K562 (cell line): ENCODE results near the gene SLC16A5. TPM values are rescaled to one million over a fixed set of nuclear protein-coding genes. Genes with fewer than 3 reads are reported as not detected.

Source experiments
- ATAC-seq: fragments of 200-7000 bp; cut with Tn5 transposase; 3 replicates; pipeline ENCODE4 v1.9.1; 2020; ENCODE audit warnings: moderate library complexity
- BruUV-seq: library from RNA; stranded (reverse); fragments of 400-500 nt; replicated peaks from 2 replicates; lab custom pipeline; 2021; lab: Mats Ljungman, UMichigan
- CTCF ChIA-PET: fragments of 300-600 bp; formaldehyde crosslinking; extraction: SDS; loops from one replicate; lab custom pipeline; 2021; ENCODE audit warnings: low intra/inter-chr PET ratio; lab: Yijun Ruan, JAX
- POLR2A ChIA-PET: fragments of 300-600, 350-650 bp; sonication (Branson Sonifier 250); formaldehyde crosslinking; extraction: SDS; loops from one replicate; lab custom pipeline; 2021; ENCODE audit warnings: antibody characterized with exemption, inconsistent platforms; lab: Yijun Ruan, JAX
- DNase-seq, 4 experiments: peaks; one replicate each; pipeline versions ENCODE4 v3.0.0 to v3.0.0-alpha.2; 2011 to 2018; ENCODE audit warnings: low spot score in 3 of 4, mixed read lengths in 3 of 4; ENCODE audit errors: extremely low read depth in 1 of 4
- FAIRE-seq: peaks from 2 replicates; lab custom pipeline; 2011; peaks lifted over from hg19 to GRCh38; lab: Jason Lieb, UNC
- H2AFZ ChIP-seq: 2 replicates; pipeline ENCODE4 v1.6.0; 2011; ENCODE audit warnings: low read depth, low read length, control low read depth, inconsistent platforms
- H3K27ac ChIP-seq: fragments of 200-600 bp; 3 replicates; pipeline ENCODE4 v1.8.0; 2011; ENCODE audit warnings: low read depth, mild to moderate bottlenecking, control low read depth, inconsistent platforms, low read length, moderate library complexity, mixed read lengths; ENCODE audit errors: extremely low read depth
- H3K27me3 ChIP-seq, 2 experiments: fragments of 300-600 bp in 1 of 2; 2 replicates in 1 of 2; 3 replicates in 1 of 2; pipeline versions ENCODE4 v1.6.0 to v1.8.0; 2011; ENCODE audit warnings: inconsistent platforms in 2 of 2, low read length in 2 of 2, mild to moderate bottlenecking in 1 of 2, mixed read lengths in 1 of 2, moderate library complexity in 1 of 2; ENCODE audit not compliant: control insufficient read depth in 2 of 2, insufficient read depth in 2 of 2
- H3K36me3 ChIP-seq: fragments of 300-600 bp; 3 replicates; pipeline ENCODE4 v1.8.0; 2011; ENCODE audit warnings: mild to moderate bottlenecking, low read length, inconsistent platforms; ENCODE audit not compliant: control insufficient read depth, insufficient read depth
- H3K4me1 ChIP-seq, 2 experiments: fragments of 200-600 bp in 1 of 2; replicated peaks in 1 of 2; 2 replicates in 1 of 2; 3 replicates in 1 of 2; pipeline versions ENCODE4 v1.5.1 to v1.8.0; 2011; ENCODE audit warnings: inconsistent platforms in 2 of 2, low read length in 2 of 2, mild to moderate bottlenecking in 1 of 2, mixed read lengths in 1 of 2, moderate library complexity in 1 of 2; ENCODE audit not compliant: control insufficient read depth in 2 of 2, insufficient read depth in 2 of 2
- H3K4me2 ChIP-seq: 2 replicates; pipeline ENCODE4 v1.6.1; 2011; ENCODE audit warnings: low read length, control low read depth, inconsistent platforms, mixed read lengths; ENCODE audit not compliant: insufficient read depth
- H3K4me3 ChIP-seq: fragments of 200-600 bp; sonication (generic), shearing (Covaris generic); 2 replicates; pipeline ENCODE4 v1.5.1; 2016; ENCODE audit warnings: control low read depth, inconsistent platforms
- H3K79me2 ChIP-seq: fragments of 200-600 bp; 3 replicates; pipeline ENCODE4 v1.8.0; 2011; ENCODE audit warnings: low read length, inconsistent platforms; ENCODE audit not compliant: control insufficient read depth, insufficient read depth
- H3K9ac ChIP-seq, 2 experiments: 2 replicates each; pipeline versions ENCODE4 v1.6.0 to v1.6.1; 2011; ENCODE audit warnings: low read depth in 2 of 2, low read length in 2 of 2, control low read depth in 1 of 2, inconsistent platforms in 1 of 2, mild to moderate bottlenecking in 1 of 2, mixed read lengths in 1 of 2; ENCODE audit not compliant: insufficient read depth in 1 of 2
- H3K9me1 ChIP-seq: one replicate; pipeline ENCODE4 v1.6.0; 2011; ENCODE audit warnings: inconsistent platforms, mild to moderate bottlenecking, low read length, moderate library complexity; ENCODE audit not compliant: control insufficient read depth, insufficient read depth
- H3K9me3 ChIP-seq: replicated peaks from 2 replicates; pipeline ENCODE4 v1.5.1; 2011; ENCODE audit warnings: low read depth, low read length, inconsistent platforms; ENCODE audit not compliant: control insufficient read depth, insufficient read depth
- H4K20me1 ChIP-seq: replicated peaks from 2 replicates; pipeline ENCODE4 v1.6.1; 2011; ENCODE audit warnings: low read length, inconsistent platforms, mixed read lengths; ENCODE audit not compliant: control insufficient read depth, insufficient read depth
- BRCA1 ChIP-seq, 2 experiments: fragments of 450-650 bp in 1 of 2; sonication (generic) in 1 of 2; formaldehyde crosslinking in 1 of 2; IDR thresholded peaks; 2 replicates each; pipeline versions ENCODE4 v1.5.0 to v1.6.1; 2017 to 2020; ENCODE audit warnings: mild to moderate bottlenecking in 1 of 2, missing genetic modification reagents in 1 of 2
- MCM2 ChIP-seq: fragments of 450-650 bp; IDR thresholded peaks from 2 replicates; pipeline ENCODE4 v1.6.1; 2017; ENCODE audit warnings: low read depth, mild to moderate bottlenecking
- MGA ChIP-seq: fragments of 450-650 bp; IDR thresholded peaks from 2 replicates; pipeline ENCODE4 v1.6.1; 2016; ENCODE audit warnings: mild to moderate bottlenecking, moderate library complexity
- MYC ChIP-seq, 2 experiments: fragments of 250-450 bp in 1 of 2; sonication (Bioruptor Pico) in 1 of 2; IDR thresholded peaks; 2 replicates each; pipeline versions ENCODE4 v1.5.1 to v1.6.1; 2012 to 2021; ENCODE audit warnings: low read depth in 2 of 2, borderline replicate concordance in 1 of 2, improper control_type of control experiment in 1 of 2, low read length in 1 of 2, mild to moderate bottlenecking in 1 of 2, moderate library complexity in 1 of 2
- SAFB ChIP-seq: fragments of 200-400 bp; formaldehyde crosslinking; IDR thresholded peaks from 2 replicates; pipeline ENCODE4 v1.6.1; 2017; ENCODE audit warnings: low read depth, low read length, borderline replicate concordance
- SP2 ChIP-seq: IDR thresholded peaks from 2 replicates; pipeline ENCODE4 v1.6.1; 2011; ENCODE audit warnings: mild to moderate bottlenecking, low read depth, low read length, moderate library complexity; ENCODE audit not compliant: poor library complexity, severe bottlenecking; ENCODE audit errors: extremely low read depth
- ZBTB33 ChIP-seq: sonication (generic); formaldehyde crosslinking; IDR thresholded peaks from 2 replicates; pipeline ENCODE4 v1.8.1; 2023; ENCODE audit warnings: mild to moderate bottlenecking, missing genetic modification reagents
- WGBS: fragments of 100-300 bp; shearing (Covaris generic); methylation state at CpG from one replicate; pipeline ENCODE4 v1.1.6; 2016; ENCODE audit warnings: low coverage, mixed read lengths; ENCODE audit not compliant: insufficient coverage; ENCODE audit errors: missing lambda C conversion rate; 5-methylcytosine and 5-hydroxymethylcytosine counted together
- in situ Hi-C: fragments of 300-500 bp; cut with MboI; formaldehyde crosslinking; loops from 4 replicates; pipeline ENCODE4 v1.15.0; 2018; ENCODE audit warnings: inconsistent platforms, mixed read lengths
- intact Hi-C: fragments of 100-400 bp; cut with micrococcal nuclease; formaldehyde crosslinking; loops from 2 replicates; pipeline ENCODE4 v1.14.2; 2022
- polyA plus RNA-seq, 8 experiments: library from polyadenylated mRNA; depleted of rRNA in 4 of 8; stranded (reverse) in 5 of 8; unstranded in 3 of 8; fragments of >200 nt; fragmentation: Nextera tagmentation in 2 of 8; fragmentation: Illumina TruSeq in 1 of 8; extraction: Ambion mirVana in 2 of 8; extraction: Trizol in 1 of 8; gene quantifications; 2 replicates each; pipeline versions ENCODE4 v1.2.1 to v1.2.3, GENCODE V29; 2011 to 2014; ENCODE audit warnings: inconsistent platforms in 1 of 8, missing spikeins in 1 of 8
- total RNA-seq, 7 experiments: library from RNA; depleted of rRNA in 6 of 7; stranded (reverse); fragments of >200 nt in 6 of 7; fragmentation: Illumina TruSeq in 2 of 7; extraction: Trizol in 2 of 7; gene quantifications; 2 replicates each; pipeline versions ENCODE4 v1.2.1 to v1.2.3, GENCODE V29; 2011 to 2021; ENCODE audit warnings: low replicate concordance in 1 of 7

SLC16A5 gene
- total and polyA plus RNA-seq, 9 of the 15 experiments (the other 6 are each of a cell fraction or from before 2014, with no cell fraction given) = 0.06 to 2.6 (median 0.91) TPM

GRCh38 chr17:75153780-75154194 lies 66.0 kb downstream of the SLC16A5 start:
- Histone ChIP-seq H3K36me3 (peaks cover 22% of the 10 kb centered on the region), H2AFZ (no peak overlapping the region; the same call in 1 of the 2 replicates), H3K4me1 (peaks cover 15 to 20% of the 10 kb centered on the region in 2 experiments), H3K27ac (peak overlapping the region; percentile 94), H3K9me1 (no peaks in the 10 kb centered on the region), H3K79me2 (peaks cover 60% of the 10 kb centered on the region), H3K4me2 (peak overlapping the region; percentile 95), H3K9ac (peak overlapping the region; percentile 94 to 100), H4K20me1 (peaks cover 11% of the 10 kb centered on the region; the same call in 1 of the 2 replicates), H3K4me3 (peak overlapping the region; percentile 98), H3K27me3 (no peaks in the 10 kb centered on the region), H3K9me3 (no peaks in the 10 kb centered on the region)
- in situ Hi-C loops (no loop called here), intact Hi-C loops (loop anchor here (1.0 to 5.0 kb wide), 2 partner anchors 43 to 49 kb away; no protein-coding TSS in a partner anchor)
- POLR2A ChIA-PET = interaction anchor here (0.5 to 4.1 kb wide), 22 partner anchors 9 to 389 kb away, joined by 3 to 55 read pairs (median 5); partner anchors contain the start of genes NT5C and SUMO2
- DNase-seq (peak in 2 of 4 experiments; percentile 48 to 51), ATAC-seq (peak; percentile 8), FAIRE-seq (no peak)
- under 1% methylated on average over 27 of the region's 35 CpGs for WGBS
- CTCF ChIA-PET = no interaction called here
- no TSS peak for BruUV-seq
- TF ChIP-seq MGA = peak; percentile 43; the same call in 1 of the 2 replicates
- peak; percentile 82; the same call in 1 of the 2 replicates for TF ChIP-seq SAFB
- TF ChIP-seq ZBTB33 = no peak; the same call in 1 of the 2 replicates
- no peak for TF ChIP-seq MCM2
- peak; percentile 58; the same call in 1 of the 2 replicates for TF ChIP-seq MYC (IDR thresholded peaks at IDR 0.05; ENCODE audit: low read depth, low read length)
- TF ChIP-seq MYC (CRISPR knock-in tag; IDR thresholded peaks at IDR 0.05; ENCODE audit: borderline replicate concordance, low read depth) = no peak
- no peak for TF ChIP-seq SP2
- TF ChIP-seq BRCA1 (IDR thresholded peaks at IDR 0.05) = no peak
- no peak for TF ChIP-seq BRCA1 (CRISPR knock-in tag; IDR thresholded peaks at IDR 0.05)
